NK-92 (cell line): ENCODE measurements around the gene PKP2.

Experiments used
- DNase-seq: peaks from one replicate; lab custom pipeline; 2025; ENCODE audit not compliant: unreplicated experiment; lab: John Stamatoyannopoulos, UW

PKP2 gene

GRCh38 chr12:32896432-32897280 is at the start of gene PKP2:
TSS of gene PKP2 (minus strand) at chr12:32896777. CDS start at chr12:32896731, 46 bp downstream.
- no peak for DNase-seq

- no peak for DNase-seq
These were observed 47.6 kb upstream of the PKP2 start for GRCh38 chr12:32944195-32944594.

- DNase-seq = no peak
These were observed 43.2 kb upstream of the PKP2 start for GRCh38 chr12:32939801-32940200.

- no peak for DNase-seq
These were observed 30.4 kb upstream of the PKP2 start for GRCh38 chr12:32926963-32927362.

GRCh38 chr12:32926356-32926755 is 29.8 kb upstream of the PKP2 start:
- DNase-seq = no peak

GRCh38 chr12:32922546-32923297 is 26.1 kb upstream of the PKP2 start:
- no peak for DNase-seq

GRCh38 chr12:32921397-32921796 is 24.8 kb upstream of the PKP2 start:
- no peak for DNase-seq

- no peak for DNase-seq
These were observed 24.0 kb upstream of the PKP2 start for GRCh38 chr12:32920506-32921085.

- no peak for DNase-seq
These were observed 22.6 kb upstream of the PKP2 start for GRCh38 chr12:32918890-32919801.

GRCh38 chr12:32917094-32917611 is 20.6 kb upstream of the PKP2 start:
- DNase-seq = no peak

- DNase-seq = no peak
These were observed 11.4 kb upstream of the PKP2 start for GRCh38 chr12:32907898-32908476.

- DNase-seq = no peak
These were observed 10.6 kb upstream of the PKP2 start for GRCh38 chr12:32907166-32907565.

GRCh38 chr12:32906399-32907165 is 10.0 kb upstream of the PKP2 start:
- no peak for DNase-seq

GRCh38 chr12:32903763-32904162 is 7.2 kb upstream of the PKP2 start:
- DNase-seq = no peak

GRCh38 chr12:32903318-32903717 is 6.7 kb upstream of the PKP2 start:
- DNase-seq = no peak

- DNase-seq = no peak
These were observed 5.9 kb upstream of the PKP2 start for GRCh38 chr12:32902287-32902997.

- DNase-seq = no peak
These were observed 5.0 kb upstream of the PKP2 start for GRCh38 chr12:32901553-32901952.

- no peak for DNase-seq
These were observed 1.4 kb upstream of the PKP2 start for GRCh38 chr12:32897687-32898573.
